Dermis blood vessel endothelial cell (primary cell): ENCODE measurements around the gene ANKRD26. TPM values are rescaled to one million over a fixed set of nuclear protein-coding genes. Genes with fewer than 3 reads are reported as not detected.

Source experiments
- DNase-seq: peaks from one replicate; pipeline ENCODE4 v3.0.0; 2010
- total RNA-seq: library from RNA; depleted of rRNA; stranded (reverse); fragments of >200 nt; gene quantifications from 2 replicates; pipeline ENCODE4 v1.2.3, GENCODE V29; 2014

Gene ANKRD26
- total RNA-seq, 1 donor from 2014 or later = 8.7 TPM

DNA sequence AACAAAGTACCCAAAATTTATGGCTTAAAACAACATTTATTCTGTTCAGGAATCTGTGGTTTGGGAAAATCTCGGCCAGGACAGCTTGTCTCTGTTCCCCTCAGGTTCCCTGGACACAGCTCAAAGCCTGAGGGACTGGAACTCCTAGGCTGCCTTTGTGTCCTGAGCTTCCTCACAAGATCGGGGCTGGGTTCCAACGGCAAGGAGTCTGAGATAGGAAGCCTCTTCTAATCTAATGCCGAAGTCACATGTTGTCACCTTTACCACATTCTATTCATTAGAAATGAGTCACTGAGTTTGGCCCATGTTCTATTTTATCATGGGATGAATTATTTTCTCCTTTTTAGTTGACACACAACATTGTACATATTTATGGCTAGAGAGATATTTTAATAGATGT lies 80.5 kb downstream of the ANKRD26 start:
- peak; percentile 3 for DNase-seq

- no peak for DNase-seq
These were observed 102.7 kb downstream of the ANKRD26 start for GRCh38 chr10:26997610-26998009.

DNA sequence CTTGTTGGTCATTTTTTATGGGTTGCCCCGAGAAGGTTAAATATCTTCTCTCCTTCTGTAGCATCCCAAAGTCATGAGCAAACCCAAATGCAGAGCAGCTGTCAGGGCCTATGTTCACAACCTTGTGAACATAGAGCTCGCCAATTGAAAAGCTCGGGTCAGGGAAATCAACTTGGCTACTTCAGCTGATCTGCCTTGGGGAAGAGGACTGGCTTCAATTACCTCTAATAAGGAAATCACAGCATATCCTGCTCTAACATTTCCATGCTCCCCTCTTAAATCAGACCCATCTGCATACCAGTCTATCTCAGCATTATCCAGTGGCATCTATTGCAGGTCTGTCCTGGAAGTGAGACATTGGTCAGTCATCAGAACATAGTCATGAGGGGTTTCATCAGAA lies 105.6 kb downstream of the ANKRD26 start:
- no peak for DNase-seq

- DNase-seq = no peak
These were observed 112.4 kb downstream of the ANKRD26 start for GRCh38 chr10:26987851-26988250.

DNA sequence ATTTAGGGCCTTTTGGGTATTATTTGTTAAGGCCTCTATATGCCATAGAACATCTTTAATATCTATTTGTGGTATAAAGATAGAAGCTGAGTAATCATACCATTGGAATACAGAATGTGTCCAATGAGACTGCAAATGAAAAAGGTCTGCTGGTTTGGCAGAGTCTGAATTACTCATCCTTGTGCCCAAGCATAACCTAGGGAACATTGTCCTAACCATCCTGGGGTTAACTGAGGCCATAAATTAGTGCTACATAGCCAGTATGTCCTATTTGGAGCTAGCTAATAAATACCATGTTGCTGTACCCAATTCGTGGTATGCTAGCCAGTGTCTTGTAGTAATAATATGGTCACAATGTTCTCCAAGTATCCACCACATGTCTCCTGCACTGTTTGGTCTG lies 117.1 kb downstream of the ANKRD26 start:
- DNase-seq = no peak

- DNase-seq = no peak
These were observed 118.2 kb downstream of the ANKRD26 start for GRCh38 chr10:26982058-26982457.

DNA sequence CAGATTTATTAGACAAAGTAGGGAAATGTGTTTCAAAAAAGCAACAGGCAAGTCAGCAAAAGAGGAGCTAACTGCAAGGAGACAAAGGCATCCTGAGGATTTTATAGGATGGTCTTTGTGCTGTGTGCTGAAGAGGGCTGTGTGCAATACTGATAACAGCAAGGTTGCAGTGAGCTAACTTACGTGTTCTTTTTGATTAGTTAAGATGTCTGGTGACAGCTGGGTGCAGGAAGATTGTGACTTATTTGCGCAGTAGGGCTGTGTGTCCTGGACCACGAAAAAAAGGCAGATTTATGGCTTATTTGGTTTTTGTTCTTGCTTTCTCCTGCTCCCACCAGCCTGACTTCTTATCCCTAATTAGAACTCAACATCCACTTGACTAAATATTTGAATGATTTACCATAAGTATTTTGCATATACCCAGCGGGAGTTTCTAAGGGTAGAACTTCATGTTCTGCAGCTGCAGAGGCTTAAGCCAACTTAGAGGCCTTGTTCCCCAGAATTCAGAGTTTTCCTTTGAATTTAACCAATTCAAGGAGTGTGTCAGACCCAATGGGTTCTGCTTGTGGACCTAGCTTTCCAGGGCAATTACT lies 119.0 kb downstream of the ANKRD26 start:
- no peak for DNase-seq

DNA sequence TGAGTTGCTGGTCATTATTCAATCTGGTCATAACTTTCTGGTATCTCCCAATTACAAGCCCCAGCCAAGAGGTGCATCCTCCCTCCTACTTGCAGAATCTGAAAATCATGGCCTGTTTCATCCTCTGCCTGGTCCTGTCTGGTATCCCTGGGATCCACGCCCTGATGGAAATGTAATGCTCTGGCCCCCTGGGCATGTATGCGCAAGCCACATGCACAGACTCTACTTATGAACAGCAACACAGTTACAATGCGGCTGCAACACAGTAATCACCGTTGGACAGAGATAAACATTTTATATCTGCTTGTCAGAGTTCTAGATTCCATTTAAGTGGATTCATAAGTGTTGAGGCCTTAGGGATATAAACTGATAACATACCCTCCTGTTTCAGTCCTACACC lies 121.8 kb downstream of the ANKRD26 start:
- DNase-seq = no peak

- DNase-seq = no peak
These were observed 122.7 kb downstream of the ANKRD26 start for GRCh38 chr10:26977635-26978034.

DNA sequence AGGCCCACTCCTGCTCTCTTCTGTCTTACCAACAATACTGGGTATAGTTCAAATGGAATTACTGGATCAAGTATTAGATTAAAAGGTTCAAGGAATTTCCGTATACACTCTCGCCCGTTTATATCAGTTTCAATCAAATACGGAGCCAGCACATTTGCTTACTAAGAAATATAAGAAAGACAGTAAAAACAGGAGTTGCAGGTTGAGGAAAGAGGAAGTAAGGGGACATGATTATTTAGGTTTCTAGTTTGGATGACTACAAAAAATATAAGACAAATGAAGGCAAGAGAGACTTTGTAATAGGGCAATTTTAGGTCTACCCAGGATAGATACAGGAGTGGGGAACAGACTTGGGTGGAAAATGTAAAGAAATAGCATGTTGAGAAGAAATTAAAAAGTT lies 129.6 kb downstream of the ANKRD26 start:
- DNase-seq = no peak

DNA sequence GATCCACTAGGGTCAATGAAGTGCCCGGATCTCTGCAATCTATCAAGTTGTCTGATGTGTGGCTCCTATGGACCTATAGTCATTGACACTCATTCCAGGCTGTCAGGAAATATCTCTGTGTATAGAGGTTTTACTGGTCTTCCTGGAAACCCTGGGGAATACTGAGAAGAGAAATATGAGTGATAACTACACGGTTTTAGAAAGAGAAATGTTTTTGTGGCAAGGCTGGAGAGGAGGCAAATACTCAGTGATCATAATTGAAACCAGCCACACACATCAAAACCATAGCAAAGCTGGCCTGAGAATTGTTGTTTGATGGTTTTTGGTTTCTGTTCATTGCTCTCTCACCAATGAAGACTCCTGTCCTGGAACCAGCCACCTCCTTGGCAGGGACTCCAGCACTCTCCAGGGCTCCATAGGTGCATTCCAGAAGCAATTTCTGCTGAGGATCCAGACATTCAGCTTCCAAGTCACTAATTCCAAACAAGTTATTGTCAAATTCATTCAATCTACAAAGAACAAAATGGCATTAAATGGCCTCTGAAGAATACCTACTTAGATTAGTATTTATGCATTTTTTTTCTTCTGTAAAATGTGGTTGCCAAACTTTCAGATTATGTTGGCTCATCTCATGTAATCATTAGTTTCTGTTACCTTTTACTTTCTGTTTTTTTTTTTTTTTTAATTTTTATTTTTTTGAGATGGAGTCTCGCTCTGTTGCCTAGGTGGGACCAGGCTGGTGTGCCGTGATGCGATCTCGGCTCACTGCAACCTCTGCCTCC lies 131.0 kb downstream of the ANKRD26 start:
- no peak for DNase-seq

- no peak for DNase-seq
These were observed 137.5 kb downstream of the ANKRD26 start for GRCh38 chr10:26962835-26963234.

GRCh38 chr10:26960308-26960707 lies 140.0 kb downstream of the ANKRD26 start:
- no peak for DNase-seq

GRCh38 chr10:26959841-26960240 lies 140.5 kb downstream of the ANKRD26 start:
- DNase-seq = no peak

Other genes with a start within 250 kb of the ANKRD26 start
- gene ABI1, start 239.5 kb downstream of the ANKRD26 start, total RNA-seq = 40.5 and 47.1 TPM in 2 replicates
- gene YME1L1, start 53.9 kb upstream of the ANKRD26 start, total RNA-seq = 104 and 155 TPM in 2 replicates
- gene MASTL, start 54.9 kb upstream of the ANKRD26 start, total RNA-seq = 12.9 and 19.2 TPM in 2 replicates
- 25.0 and 25.5 TPM in 2 replicates for gene ACBD5, start 140.3 kb upstream of the ANKRD26 start, total RNA-seq